Colonic mucosa (tissue), 4 donors: ENCODE measurements around the gene KDSR. TPM values are rescaled to one million over a fixed set of nuclear protein-coding genes. Genes with fewer than 3 reads are reported as not detected.

ENCODE experiments used
- DNase-seq: peaks from one replicate; pipeline ENCODE4 v3.0.0-alpha.2; 2020
- H3K27ac ChIP-seq: fragments of 200-600 bp; one replicate; pipeline ENCODE4 v1.8.0; 2021
- H3K27me3 ChIP-seq: fragments of 200-600 bp; one replicate; pipeline ENCODE4 v1.8.0; 2021
- H3K36me3 ChIP-seq: fragments of 200-600 bp; one replicate; pipeline ENCODE4 v1.8.0; 2021
- H3K4me1 ChIP-seq: fragments of 200-600 bp; one replicate; pipeline ENCODE4 v1.8.0; 2021; ENCODE audit warnings: mild to moderate bottlenecking
- H3K4me3 ChIP-seq: fragments of 200-600 bp; one replicate; pipeline ENCODE4 v1.8.0; 2021
- H3K9ac ChIP-seq, 2 donors: one replicate each; pipeline ENCODE4 v1.7.0; 2013; ENCODE audit warnings: control low read depth in 2 of 2, low read depth in 2 of 2, low read length in 2 of 2
- H3K9me3 ChIP-seq: fragments of 200-600 bp; one replicate; pipeline ENCODE4 v1.8.0; 2021
- intact Hi-C: fragments of 100-400 bp; cut with DNase I; formaldehyde crosslinking; loops from one replicate; pipeline ENCODE4 v1.14.1; 2022
- total RNA-seq, 2 donors: library from RNA; stranded (reverse); fragmentation: NEBNext Ultra II Directional in 1 of 2; extraction: Animal tissue kit (Norgen Biotek cat#: 25700) in 1 of 2; gene quantifications; one replicate each; pipeline ENCODE4 v1.2.1, GENCODE V29; 2021
- TF ChIP-seq, protein P1 (sequence below): fragments of 200-600 bp; IDR thresholded peaks from one replicate; pipeline ENCODE4 v1.8.0; 2022; ENCODE audit warnings: antibody characterized with exemption, mild to moderate bottlenecking
- donor health status: healthy.
- donor health status: DM: no; HTN: no; CAD: no.
- donor health status: DM: no; HTN: no; CAD: no.

Gene KDSR
- total RNA-seq, 2 donors from 2014 or later = 32.8 to 55.3 TPM

- Histone ChIP-seq H3K36me3 (peaks cover 35% of the 10 kb centered on the region), H3K27ac (no peak overlapping the region), H3K4me3 (no peak overlapping the region), H3K9ac (no peak overlapping the region), H3K9me3 (no peaks in the 10 kb centered on the region), H3K4me1 (peaks cover 2% of the 10 kb centered on the region), H3K27me3 (no peaks in the 10 kb centered on the region)
- TF ChIP-seq, protein P1, sequence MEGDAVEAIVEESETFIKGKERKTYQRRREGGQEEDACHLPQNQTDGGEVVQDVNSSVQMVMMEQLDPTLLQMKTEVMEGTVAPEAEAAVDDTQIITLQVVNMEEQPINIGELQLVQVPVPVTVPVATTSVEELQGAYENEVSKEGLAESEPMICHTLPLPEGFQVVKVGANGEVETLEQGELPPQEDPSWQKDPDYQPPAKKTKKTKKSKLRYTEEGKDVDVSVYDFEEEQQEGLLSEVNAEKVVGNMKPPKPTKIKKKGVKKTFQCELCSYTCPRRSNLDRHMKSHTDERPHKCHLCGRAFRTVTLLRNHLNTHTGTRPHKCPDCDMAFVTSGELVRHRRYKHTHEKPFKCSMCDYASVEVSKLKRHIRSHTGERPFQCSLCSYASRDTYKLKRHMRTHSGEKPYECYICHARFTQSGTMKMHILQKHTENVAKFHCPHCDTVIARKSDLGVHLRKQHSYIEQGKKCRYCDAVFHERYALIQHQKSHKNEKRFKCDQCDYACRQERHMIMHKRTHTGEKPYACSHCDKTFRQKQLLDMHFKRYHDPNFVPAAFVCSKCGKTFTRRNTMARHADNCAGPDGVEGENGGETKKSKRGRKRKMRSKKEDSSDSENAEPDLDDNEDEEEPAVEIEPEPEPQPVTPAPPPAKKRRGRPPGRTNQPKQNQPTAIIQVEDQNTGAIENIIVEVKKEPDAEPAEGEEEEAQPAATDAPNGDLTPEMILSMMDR = no peak
- no peak for DNase-seq
- intact Hi-C loops = no loop called here
Observed at GRCh38 chr18:63405986-63406385, 39.0 kb upstream of the KDSR start.

- H3K9me3 ChIP-seq = no peaks in the 10 kb centered on the region
- H3K4me1 ChIP-seq = no peaks in the 10 kb centered on the region
- H3K27me3 ChIP-seq = no peaks in the 10 kb centered on the region
- no peak overlapping the region for H3K9ac ChIP-seq
- H3K4me3 ChIP-seq = no peak overlapping the region
- intact Hi-C loops = no loop called here
- peaks cover 18% of the 10 kb centered on the region for H3K36me3 ChIP-seq
- H3K27ac ChIP-seq = no peak overlapping the region
- TF ChIP-seq, protein P1 = no peak
- DNase-seq = no peak
Observed at GRCh38 chr18:63402246-63403162, 35.5 kb upstream of the KDSR start.

DNA sequence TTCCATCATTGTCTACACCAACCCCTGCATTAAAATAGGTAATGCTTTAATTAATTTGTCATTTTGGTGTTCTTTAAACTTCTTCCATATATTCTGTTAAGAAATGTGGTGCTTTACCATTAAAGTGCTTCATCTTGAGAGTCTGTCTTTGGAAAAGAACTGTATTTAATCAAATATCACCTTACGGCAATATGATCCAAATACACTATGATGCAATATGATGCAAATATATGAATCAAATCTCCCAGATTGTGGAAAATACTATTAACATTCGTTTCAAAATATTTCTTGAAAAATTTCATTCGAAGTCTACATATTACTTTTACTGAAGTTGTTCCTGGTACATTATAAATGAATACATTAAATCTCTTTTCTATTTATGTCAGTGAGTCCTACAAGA is 32.3 kb upstream of the KDSR start:
- H3K27me3 ChIP-seq = no peaks in the 10 kb centered on the region
- TF ChIP-seq, protein P1 = no peak
- intact Hi-C loops = no loop called here
- H3K9me3 ChIP-seq = no peaks in the 10 kb centered on the region
- no peak overlapping the region for H3K9ac ChIP-seq
- H3K4me3 ChIP-seq = no peak overlapping the region
- H3K4me1 ChIP-seq = no peaks in the 10 kb centered on the region
- no peak overlapping the region for H3K27ac ChIP-seq
- peaks cover 13% of the 10 kb centered on the region for H3K36me3 ChIP-seq
- DNase-seq = no peak

DNA sequence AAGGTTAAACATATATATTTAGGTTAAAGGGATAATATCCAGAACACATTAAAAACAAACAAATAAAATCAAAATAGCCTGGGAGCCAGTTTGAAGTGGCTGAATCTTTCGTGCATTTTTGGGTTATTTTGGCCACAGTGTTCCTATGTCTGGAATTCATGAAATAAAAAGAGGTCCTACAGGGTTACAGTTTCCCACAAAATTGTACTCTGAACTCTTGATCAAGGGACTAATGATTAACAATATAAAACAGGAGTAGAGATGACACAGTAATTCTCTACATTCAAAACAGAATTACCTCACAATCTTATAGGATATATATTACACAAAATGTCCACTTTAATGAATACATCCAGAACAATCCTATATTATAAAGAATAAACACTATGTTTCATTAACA is 30.3 kb upstream of the KDSR start:
- Histone ChIP-seq H3K36me3 (peaks cover 14% of the 10 kb centered on the region), H3K27ac (no peak overlapping the region), H3K4me3 (no peak overlapping the region), H3K4me1 (no peaks in the 10 kb centered on the region), H3K9me3 (no peaks in the 10 kb centered on the region), H3K27me3 (no peaks in the 10 kb centered on the region), H3K9ac (no peak overlapping the region)
- TF ChIP-seq, protein P1 = no peak
- intact Hi-C loops = no loop called here
- no peak for DNase-seq

GRCh38 chr18:63395503-63395902 is 28.5 kb upstream of the KDSR start:
- no peak overlapping the region for H3K4me3 ChIP-seq
- H3K36me3 ChIP-seq = peaks cover 5% of the 10 kb centered on the region
- no peaks in the 10 kb centered on the region for H3K4me1 ChIP-seq
- TF ChIP-seq, protein P1 = no peak
- H3K27me3 ChIP-seq = no peaks in the 10 kb centered on the region
- DNase-seq = no peak
- no peaks in the 10 kb centered on the region for H3K9me3 ChIP-seq
- H3K27ac ChIP-seq = no peak overlapping the region
- intact Hi-C loops = no loop called here
- no peak overlapping the region for H3K9ac ChIP-seq
